SK-N-MC (cell line): Measurements from ENCODE around the gene STRN4.

Experiments used
- EZH2 ChIP-seq: fragments of 200-600 bp; sonication (generic); IDR thresholded peaks from one replicate; pipeline ENCODE4 v1.6.1; 2017; ENCODE audit warnings: antibody characterized with exemption
- FOXP2 ChIP-seq: optimal IDR thresholded peaks from 2 replicates; pipeline ENCODE3; 2011; ENCODE audit warnings: mild to moderate bottlenecking, moderate library complexity; ENCODE audit not compliant: insufficient read depth; ENCODE audit errors: extremely low read length, control extremely low read depth
- POLR2AphosphoS5 ChIP-seq: IDR thresholded peaks from 2 replicates; pipeline ENCODE4 v1.6.1; 2012; ENCODE audit warnings: mild to moderate bottlenecking, low read depth, low read length, borderline replicate concordance

- TF ChIP-seq EZH2, result no peak
- no peak for TF ChIP-seq POLR2AphosphoS5
- no peak for TF ChIP-seq FOXP2
Observed at GRCh38 chr19:46726971-46727501, 19.2 kb downstream of the STRN4 start.
